Measurements from ENCODE around the gene IQSEC3.

- no peak for TF ChIP-seq EZH2 (IDR thresholded peaks at IDR 0.05; ENCODE audit: borderline replicate concordance)
- TF ChIP-seq CTCF (IDR thresholded peaks at IDR 0.05; ENCODE audit: poor library complexity): no peak
- TF ChIP-seq EZH2phosphoT487 (IDR thresholded peaks at IDR 0.05; ENCODE audit: low read depth, severe bottlenecking, unreplicated experiment): no peak
These were observed 89.1 kb downstream of the IQSEC3 start for GRCh38 chr12:155646-156045.
